Hematopoietic multipotent progenitor cell treated with erythropoietin and hydrocortisone succinate and interleukin-3 and kit ligand, for 8 days (in vitro differentiated cells): ENCODE data around the gene RNF41.
"Not testable (repeated sequence)": the region's sequence is repeated elsewhere in the genome, so short reads cannot be mapped to it uniquely, and the experiment has no call there.

Source experiments
- DNase-seq: peaks from one replicate; pipeline ENCODE4 v3.0.0-alpha.2; 2015

The RNF41 gene

GRCh38 chr12:56206452-56207166, 15.1 kb downstream of the RNF41 start:
- peak; percentile 64 for DNase-seq

DNA sequence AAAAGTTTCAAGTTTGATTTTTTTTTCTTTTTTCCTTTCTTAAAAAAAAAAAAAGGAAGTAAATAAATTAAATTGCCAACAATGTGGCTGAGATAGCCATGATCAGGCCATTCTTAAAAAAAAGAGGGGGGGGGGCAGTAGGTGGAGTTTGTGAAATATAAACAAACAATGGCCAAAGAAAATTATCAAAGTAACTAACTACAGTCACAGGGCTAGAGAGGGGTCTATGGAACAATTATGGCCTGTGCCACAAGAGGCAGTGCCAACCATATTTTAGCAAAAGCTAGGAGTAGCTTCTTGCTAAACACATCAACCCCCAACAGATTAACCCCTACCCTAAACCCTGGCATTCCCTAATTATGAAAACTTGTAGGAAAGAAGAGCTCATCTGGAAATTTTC, 16.3 kb downstream of the RNF41 start:
- DNase-seq: peak; percentile 45

GRCh38 chr12:56204275-56204674, 17.4 kb downstream of the RNF41 start:
- DNase-seq: no peak

DNA sequence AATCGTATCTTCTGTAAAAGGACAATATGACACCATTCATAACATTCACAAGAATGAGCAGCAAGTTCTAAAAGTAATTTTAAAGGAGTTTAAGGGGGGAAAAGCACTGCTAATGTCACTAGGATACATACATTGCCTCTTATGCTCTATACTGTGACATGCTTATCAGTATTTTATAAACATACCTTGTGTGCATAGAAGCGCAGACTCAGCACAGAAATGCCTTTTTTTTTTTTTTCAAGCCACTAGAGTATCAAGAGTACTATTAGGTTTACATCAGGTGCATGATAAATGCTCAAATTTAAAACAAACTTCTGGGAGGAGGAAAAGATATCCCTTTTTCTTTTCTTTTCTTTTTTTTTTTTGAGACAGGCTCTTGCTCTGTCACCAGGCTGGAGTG, 18.9 kb downstream of the RNF41 start:
- no peak for DNase-seq

DNA sequence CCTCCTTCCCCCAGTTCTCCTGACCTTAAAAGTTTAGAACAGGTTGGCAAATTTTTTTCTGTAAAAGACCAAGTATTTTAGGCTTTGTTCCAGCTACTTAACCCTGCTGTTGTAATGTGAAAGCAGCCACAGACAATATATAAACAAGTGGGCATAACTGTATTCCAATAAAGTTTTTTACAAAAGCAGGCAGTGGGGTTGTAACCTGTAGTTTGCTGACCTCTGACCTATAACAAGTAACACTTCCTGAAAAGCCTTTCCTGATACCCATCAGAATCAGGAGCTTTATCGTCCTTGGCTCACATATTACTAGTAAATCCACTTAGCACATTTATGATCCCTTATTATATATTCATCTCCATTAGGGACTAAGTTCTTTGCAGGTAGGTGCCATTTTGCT, 19.4 kb downstream of the RNF41 start:
- no peak for DNase-seq

DNA sequence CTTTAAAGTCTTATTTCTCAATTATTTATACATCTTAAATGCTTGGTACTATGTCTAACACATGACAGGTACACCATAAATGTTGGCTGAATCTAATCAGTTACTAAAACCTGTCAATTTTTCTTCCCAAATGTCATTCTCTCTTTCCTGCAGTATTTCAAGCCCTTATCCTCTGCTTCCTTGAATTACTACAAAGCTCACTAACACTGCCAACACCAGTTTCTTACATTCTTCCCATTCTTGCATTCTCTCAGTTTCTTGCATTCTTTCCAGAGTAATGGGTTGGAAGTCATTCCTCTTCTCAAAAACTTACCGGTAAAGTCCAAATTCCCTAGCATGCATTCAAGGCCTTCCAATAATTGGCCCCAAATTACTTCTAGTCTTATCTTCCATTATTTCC, 22.9 kb downstream of the RNF41 start:
- no peak for DNase-seq

- no peak for DNase-seq
These were observed 23.6 kb downstream of the RNF41 start for GRCh38 chr12:56197921-56198635.

- DNase-seq: not testable (repeated sequence)
These were observed 24.7 kb downstream of the RNF41 start for GRCh38 chr12:56196818-56197550.

DNA sequence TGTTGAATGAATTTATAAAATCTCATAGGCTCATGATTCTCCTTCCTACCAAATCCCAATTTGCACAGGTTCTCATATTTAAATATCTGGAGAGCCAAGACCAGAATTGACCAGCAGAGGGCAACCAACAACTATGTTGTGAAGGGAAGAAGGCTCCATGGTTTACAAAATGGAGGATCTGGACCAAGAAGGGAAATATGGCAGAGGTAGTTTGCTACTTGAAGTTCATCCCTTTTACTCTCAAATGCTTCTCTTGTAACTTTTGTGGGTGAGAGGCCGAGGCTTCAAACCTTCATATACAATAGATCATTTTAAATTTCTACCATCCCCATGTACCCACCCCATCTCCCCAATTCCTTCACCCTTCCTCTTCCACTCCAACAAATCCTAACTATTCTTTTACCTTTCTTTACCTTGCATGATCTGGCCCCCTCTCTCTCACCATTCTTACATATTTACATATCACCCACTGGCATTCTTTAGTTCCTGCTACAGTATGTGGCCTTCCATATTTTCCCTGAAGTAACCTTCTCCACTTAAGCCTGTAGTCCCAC, 28.6 kb downstream of the RNF41 start:
- DNase-seq: peak; percentile 94

DNA sequence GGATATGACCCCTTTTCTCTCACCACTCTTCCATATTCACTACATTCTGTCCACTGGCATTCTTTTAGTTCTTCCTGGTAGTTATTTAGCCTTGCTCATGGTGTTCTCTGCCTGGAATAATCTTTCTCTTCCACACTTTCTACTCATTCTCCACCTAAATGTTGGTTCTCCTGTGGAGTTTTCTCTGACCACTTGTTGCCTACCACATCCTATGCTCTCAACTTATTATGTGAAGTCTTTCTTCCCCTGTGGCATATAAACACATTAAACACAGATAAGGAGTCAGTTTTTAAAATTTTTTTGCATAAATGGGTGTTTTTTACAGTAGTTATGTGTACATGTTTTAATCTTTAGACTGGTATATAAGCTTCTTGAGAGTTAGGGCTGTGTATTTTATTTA, 29.1 kb downstream of the RNF41 start:
- DNase-seq: no peak

- DNase-seq: no peak
These were observed 31.0 kb downstream of the RNF41 start for GRCh38 chr12:56190695-56191155.

DNA sequence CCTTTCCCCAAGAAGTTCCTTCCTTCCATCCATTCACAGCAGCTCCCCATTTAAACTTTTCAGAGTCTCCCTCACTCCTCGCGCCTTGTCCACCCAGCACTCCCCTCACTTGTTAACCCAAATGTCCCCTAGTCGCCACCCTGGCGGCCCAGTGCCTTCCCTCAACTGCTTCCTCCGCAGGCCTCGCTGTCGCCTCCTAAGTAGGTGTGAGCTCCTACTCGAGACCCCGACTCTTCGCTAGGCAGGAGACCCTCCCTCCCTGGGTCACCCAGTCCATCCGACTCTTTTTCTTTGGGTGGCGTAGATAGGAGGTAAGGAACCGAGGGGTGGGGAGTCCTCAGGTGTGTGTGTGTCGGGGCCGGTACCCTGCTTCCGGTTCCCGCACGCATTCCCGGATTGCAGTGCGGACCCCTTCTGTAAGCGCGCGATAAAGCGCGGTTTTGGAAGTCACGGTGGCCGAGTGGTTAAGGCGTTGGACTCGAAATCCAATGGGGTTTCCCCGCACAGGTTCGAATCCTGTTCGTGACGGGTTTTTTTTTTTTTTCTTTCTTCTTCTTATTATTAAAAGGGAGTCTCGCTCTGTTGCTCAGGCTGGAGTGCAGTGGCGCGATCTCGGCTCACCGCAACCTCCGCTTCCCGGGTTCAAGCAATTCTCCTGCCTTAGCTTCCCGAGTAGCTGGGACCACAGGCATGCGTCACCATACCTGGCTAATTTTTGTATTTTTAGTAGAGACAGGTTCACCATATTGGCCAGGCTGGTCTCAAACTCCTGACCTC, 31.6 kb downstream of the RNF41 start:
- DNase-seq: peak; percentile 93

- DNase-seq: peak; percentile 88
These were observed 32.4 kb downstream of the RNF41 start, which contains the start of gene SMARCC2 for GRCh38 chr12:56189099-56189917. Gene SMARCC2 (minus strand): TSS chr12:56189483. CDS start chr12:56189461, 22 bp downstream.

DNA sequence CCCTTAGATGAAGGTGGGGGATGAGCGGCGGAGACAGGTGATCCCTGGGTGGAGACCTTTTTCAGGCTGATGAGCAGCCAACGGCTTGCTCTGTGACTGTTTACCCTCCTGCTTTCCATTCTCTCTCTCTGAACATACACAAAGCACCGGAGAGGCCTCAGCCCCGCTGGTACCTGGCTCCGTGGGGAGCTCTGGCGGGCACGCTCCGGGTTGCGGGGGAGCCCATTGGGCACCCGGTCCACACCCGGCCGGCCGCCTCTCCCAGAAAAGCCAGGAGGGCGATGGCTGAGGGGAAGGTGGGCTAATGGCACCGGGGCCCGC, 33.0 kb downstream of the RNF41 start:
- no peak for DNase-seq

- no peak for DNase-seq
These were observed 33.5 kb downstream of the RNF41 start for GRCh38 chr12:56188131-56188777.

DNA sequence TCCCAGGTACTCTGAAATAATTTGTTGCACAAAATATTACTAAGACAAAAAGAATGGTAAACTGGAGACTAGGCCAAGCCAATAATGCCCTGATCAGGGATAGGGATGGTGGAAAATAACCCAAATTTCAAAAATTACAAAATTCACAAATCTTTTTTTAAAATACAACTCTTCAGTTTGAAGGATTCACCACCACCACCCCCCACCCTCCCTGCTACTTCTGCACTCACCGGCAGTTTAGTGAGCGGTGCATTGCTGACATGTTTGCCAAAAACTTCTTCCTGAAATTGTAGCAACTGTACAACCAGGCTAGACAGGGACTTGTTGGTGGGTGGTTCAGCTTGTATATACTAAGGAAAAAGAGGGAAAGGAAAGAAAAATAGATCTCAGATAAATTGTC, 34.8 kb downstream of the RNF41 start:
- no peak for DNase-seq

GRCh38 chr12:56178347-56178746, 43.4 kb downstream of the RNF41 start:
- DNase-seq: no peak

- no peak for DNase-seq
These were observed 48.9 kb downstream of the RNF41 start for GRCh38 chr12:56172839-56173238.

DNA sequence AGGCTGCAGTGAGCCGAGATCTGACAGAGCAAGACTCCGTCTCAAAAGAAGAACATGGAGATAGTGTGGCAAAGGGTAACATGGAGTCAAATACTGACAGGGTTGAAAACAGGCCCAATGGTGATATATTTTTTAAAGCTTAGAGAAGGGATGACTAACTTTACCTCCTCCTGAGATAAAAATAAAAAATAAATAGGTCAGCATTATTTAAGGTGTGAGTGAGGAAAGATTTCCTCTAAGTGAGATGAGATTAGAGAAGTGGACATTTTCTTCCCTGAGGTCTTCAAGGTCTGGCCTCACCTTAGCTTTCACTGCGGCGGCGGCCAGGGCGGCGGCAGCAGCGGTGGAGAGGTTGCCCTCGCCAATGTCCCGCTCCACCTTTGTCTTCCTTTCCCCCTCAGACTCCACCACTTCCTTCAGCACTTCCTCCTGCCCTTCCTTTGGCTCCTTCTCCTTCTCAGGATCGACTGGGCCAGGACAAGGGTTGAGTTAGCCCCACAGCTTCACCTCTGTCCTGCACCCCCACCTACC, 52.4 kb downstream of the RNF41 start:
- DNase-seq: no peak

DNA sequence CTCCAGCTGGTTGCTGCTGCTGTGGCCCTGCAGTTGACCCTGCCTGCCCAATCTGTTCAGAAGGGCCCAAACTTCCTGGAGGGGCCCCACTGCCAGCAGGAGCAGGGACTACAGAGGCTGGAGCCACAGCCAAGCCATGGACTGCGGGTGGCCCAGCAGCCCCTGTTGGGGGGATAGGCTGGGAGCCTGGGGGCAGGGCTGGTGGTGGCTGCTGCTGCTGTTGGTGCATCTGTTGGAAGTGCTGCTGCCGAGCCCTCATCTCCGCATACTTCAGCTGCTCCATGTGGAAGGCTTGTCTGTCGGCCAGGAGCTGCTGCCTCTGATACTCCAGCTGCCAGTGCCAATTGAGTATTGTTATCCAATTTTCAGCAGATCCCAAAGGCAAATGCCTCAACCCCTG, 56.4 kb downstream of the RNF41 start:
- no peak for DNase-seq

GRCh38 chr12:56164345-56164729, 57.4 kb downstream of the RNF41 start:
- DNase-seq: no peak
